Measurements from ENCODE around the gene PLD1. TPM values are rescaled to one million over a fixed set of nuclear protein-coding genes. Genes with fewer than 3 reads are reported as not detected.

The PLD1 gene
- total and polyA plus RNA-seq, 10 of the 15 experiments (the other 5 are each of a cell fraction or from before 2014, with no cell fraction given) = 2.9 to 108 (median 3.6) TPM

DNA sequence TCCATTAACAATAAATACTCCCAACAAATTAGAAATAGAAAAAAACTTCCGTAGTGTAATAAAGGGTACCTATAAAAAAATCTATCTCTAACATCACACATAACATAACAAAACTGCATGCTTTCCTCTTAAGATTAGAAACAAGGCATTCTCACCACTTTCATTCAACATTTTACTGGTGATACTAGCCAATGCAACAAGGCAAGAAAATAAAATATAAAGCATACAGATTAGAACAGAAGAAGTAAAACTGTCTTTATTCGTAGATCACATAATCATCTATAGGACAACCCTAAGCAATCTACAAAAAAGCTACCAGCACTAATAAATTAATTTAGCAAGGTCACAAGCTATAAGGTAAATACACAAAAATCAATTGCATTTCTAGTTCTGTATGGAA is 107.1 kb downstream of the PLD1 start (continued):
- TF ChIP-seq ZBTB33 (IDR thresholded peaks at IDR 0.05) (no peak), NR2F1 (conservative IDR thresholded peaks at IDR 0.05) (no peak), RELB (IDR thresholded peaks at IDR 0.05; ENCODE audit: low read depth) (no peak)
- TF ChIP-seq, protein P1, sequence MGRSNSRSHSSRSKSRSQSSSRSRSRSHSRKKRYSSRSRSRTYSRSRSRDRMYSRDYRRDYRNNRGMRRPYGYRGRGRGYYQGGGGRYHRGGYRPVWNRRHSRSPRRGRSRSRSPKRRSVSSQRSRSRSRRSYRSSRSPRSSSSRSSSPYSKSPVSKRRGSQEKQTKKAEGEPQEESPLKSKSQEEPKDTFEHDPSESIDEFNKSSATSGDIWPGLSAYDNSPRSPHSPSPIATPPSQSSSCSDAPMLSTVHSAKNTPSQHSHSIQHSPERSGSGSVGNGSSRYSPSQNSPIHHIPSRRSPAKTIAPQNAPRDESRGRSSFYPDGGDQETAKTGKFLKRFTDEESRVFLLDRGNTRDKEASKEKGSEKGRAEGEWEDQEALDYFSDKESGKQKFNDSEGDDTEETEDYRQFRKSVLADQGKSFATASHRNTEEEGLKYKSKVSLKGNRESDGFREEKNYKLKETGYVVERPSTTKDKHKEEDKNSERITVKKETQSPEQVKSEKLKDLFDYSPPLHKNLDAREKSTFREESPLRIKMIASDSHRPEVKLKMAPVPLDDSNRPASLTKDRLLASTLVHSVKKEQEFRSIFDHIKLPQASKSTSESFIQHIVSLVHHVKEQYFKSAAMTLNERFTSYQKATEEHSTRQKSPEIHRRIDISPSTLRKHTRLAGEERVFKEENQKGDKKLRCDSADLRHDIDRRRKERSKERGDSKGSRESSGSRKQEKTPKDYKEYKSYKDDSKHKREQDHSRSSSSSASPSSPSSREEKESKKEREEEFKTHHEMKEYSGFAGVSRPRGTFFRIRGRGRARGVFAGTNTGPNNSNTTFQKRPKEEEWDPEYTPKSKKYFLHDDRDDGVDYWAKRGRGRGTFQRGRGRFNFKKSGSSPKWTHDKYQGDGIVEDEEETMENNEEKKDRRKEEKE (IDR thresholded peaks at IDR 0.05) = no peak

- ATAC-seq = peak; percentile 55
- Histone ChIP-seq H3K36me3 (ENCODE audit: control insufficient read depth in 2 of 2, insufficient read depth in 2 of 2, low read length in 1 of 2) (no peaks in the 10 kb centered on the region), H3K79me2 (ENCODE audit: control insufficient read depth, insufficient read depth, low read length) (no peaks in the 10 kb centered on the region), H3K4me3 (no peak overlapping the region), H3K4me1 (ENCODE audit: control insufficient read depth, insufficient read depth, low read length) (no peaks in the 10 kb centered on the region), H3K9me3 (replicated peaks; ENCODE audit: control insufficient read depth, insufficient read depth, low read length) (no peaks in the 10 kb centered on the region; the same call in 1 of the 3 replicates), H3K9ac (ENCODE audit: control insufficient read depth, insufficient read depth, low read length) (no peak overlapping the region), H3K27me3 (replicated peaks in 1 of 2; ENCODE audit: control insufficient read depth in 2 of 2, insufficient read depth in 2 of 2, low read length in 1 of 2) (no peaks in the 10 kb centered on the region; a peak in 1 of 4 replicates), H3K27ac (ENCODE audit: control insufficient read depth, insufficient read depth) (no peak overlapping the region), H2AFZ (ENCODE audit: control insufficient read depth, low read depth, low read length) (no peak overlapping the region), H3K4me2 (ENCODE audit: control insufficient read depth, insufficient read depth) (no peak overlapping the region), H4K20me1 (ENCODE audit: control insufficient read depth, insufficient read depth) (no peaks in the 10 kb centered on the region)
- CTCF ChIA-PET = interaction anchor here (0.8 to 5.4 kb wide), 7 partner anchors 9 to 133 kb away, joined by 3 to 37 read pairs (median 4); no protein-coding TSS in a partner anchor
- no peak for FAIRE-seq
- RAD21 ChIA-PET (ENCODE audit: unreplicated experiment) = interaction anchor here (1.9 to 2.4 kb wide), 2 partner anchors 71 to 133 kb away, joined by 5 to 11 read pairs; no protein-coding TSS in a partner anchor
- intact Hi-C loops (cut with micrococcal nuclease; ENCODE audit: unreplicated experiment) (loop anchor here (5.0 kb wide), 2 partner anchors 72 to 132 kb away; no protein-coding TSS in a partner anchor), in situ Hi-C loops (cut with MboI) (no loop called here)
- WGBS (ENCODE audit: insufficient coverage, insufficient replicate concordance, low lambda C conversion rate, missing lambda C conversion rate) = 25% methylated on average over 1 of the region's 1 CpG
- POLR2A ChIA-PET = no interaction called here
- DNase-seq (ENCODE audit: low read depth, low spot score) = no peak
- SMC1A ChIA-PET (ENCODE audit: uncharacterized antibody, unreplicated experiment) = interaction anchor here (0.8 to 2.5 kb wide), 10 partner anchors 8 to 131 kb away, joined by 3 to 14 read pairs (median 3); no protein-coding TSS in a partner anchor
- BruUV-seq (replicated peaks) = no TSS peak
- TF ChIP-seq ZBED1 (IDR thresholded peaks at IDR 0.05; ENCODE audit: borderline replicate concordance) = no peak
- TF ChIP-seq HCFC1 (IDR thresholded peaks at IDR 0.05; ENCODE audit: low read length) = no peak
- no peak for TF ChIP-seq REST (IDR thresholded peaks at IDR 0.05; ENCODE audit: low read depth, low read length)
- no peak for TF ChIP-seq TAF1 (IDR thresholded peaks at IDR 0.05; ENCODE audit: borderline replicate concordance, low read depth, low read length)
- TF ChIP-seq KLF5 (IDR thresholded peaks at IDR 0.05; ENCODE audit: partially characterized antibody) = no peak
- no peak for TF ChIP-seq ZNF274 (IDR thresholded peaks at IDR 0.05; ENCODE audit: insufficient read depth, insufficient read length)
- no peak for TF ChIP-seq FOS (IDR thresholded peaks at IDR 0.05; ENCODE audit: borderline replicate concordance, extremely low read depth, insufficient read length)
- no peak for TF ChIP-seq CREB1 (IDR thresholded peaks at IDR 0.05; ENCODE audit: low read depth)
- TF ChIP-seq CHD1 (IDR thresholded peaks at IDR 0.05; ENCODE audit: low read depth, low read length) = no peak
Measured at GRCh38 chr3:171700653-171701052, 109.6 kb downstream of the PLD1 start.

Data from GM12878 (cell line).